IPS-20b (cell line): Measurements from ENCODE around the gene KRTDAP.
"Not testable (repeated sequence)": the region's sequence is repeated elsewhere in the genome, so short reads cannot be mapped to it uniquely, and the experiment has no call there.

Experiments used
- H3K27ac ChIP-seq: one replicate; pipeline ENCODE4 v1.5.1; 2013; ENCODE audit warnings: low read length
- H3K27me3 ChIP-seq: 2 replicates; pipeline ENCODE4 v1.6.1; 2013; ENCODE audit warnings: mild to moderate bottlenecking, low read length, inconsistent platforms; ENCODE audit not compliant: insufficient read depth
- H3K36me3 ChIP-seq: 2 replicates; pipeline ENCODE4 v1.6.1; 2013; ENCODE audit warnings: low read depth, mild to moderate bottlenecking, inconsistent platforms, low read length, moderate library complexity; ENCODE audit not compliant: insufficient read depth
- H3K4me1 ChIP-seq: 2 replicates; pipeline ENCODE4 v1.6.1; 2013; ENCODE audit warnings: mild to moderate bottlenecking, control low read depth, inconsistent platforms, low read length, moderate library complexity; ENCODE audit not compliant: insufficient read depth
- H3K4me3 ChIP-seq: 2 replicates; pipeline ENCODE4 v1.5.1; 2013; ENCODE audit warnings: mild to moderate bottlenecking, low read length, inconsistent platforms
- H3K9ac ChIP-seq: 2 replicates; pipeline ENCODE4 v1.6.1; 2013; ENCODE audit warnings: low read depth, mild to moderate bottlenecking, inconsistent platforms, low read length, moderate library complexity
- H3K9me3 ChIP-seq: 2 replicates; pipeline ENCODE4 v1.6.1; 2013; ENCODE audit warnings: mild to moderate bottlenecking, low read depth, low read length, inconsistent platforms; ENCODE audit not compliant: insufficient read depth

The KRTDAP gene

DNA sequence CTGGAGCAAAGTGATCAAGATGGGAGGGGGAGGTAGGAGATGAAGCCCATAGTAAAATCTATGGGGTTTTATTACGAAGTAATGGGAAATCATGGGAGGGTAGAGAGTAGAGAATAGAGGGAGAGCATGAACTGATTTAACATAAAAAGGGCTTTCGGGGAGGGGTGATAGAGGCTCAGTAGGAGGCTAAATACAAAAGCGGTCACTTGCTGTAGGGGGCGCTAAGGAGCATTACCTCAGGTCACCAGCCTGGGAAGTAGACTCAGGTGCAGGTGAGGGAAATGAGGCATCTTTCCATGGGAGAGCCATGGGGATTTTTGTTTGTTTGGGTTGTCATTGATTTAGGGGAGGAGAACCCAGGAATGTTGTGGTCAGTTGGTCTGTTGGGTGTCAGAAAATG lies 14.1 kb downstream of the KRTDAP start:
- no peak overlapping the region for H3K4me3 ChIP-seq
- no peak overlapping the region for H3K27ac ChIP-seq
- no peaks in the 10 kb centered on the region for H3K9me3 ChIP-seq
- H3K27me3 ChIP-seq = no peaks in the 10 kb centered on the region
- no peak overlapping the region for H3K9ac ChIP-seq
- no peaks in the 10 kb centered on the region for H3K4me1 ChIP-seq
- no peaks in the 10 kb centered on the region for H3K36me3 ChIP-seq

DNA sequence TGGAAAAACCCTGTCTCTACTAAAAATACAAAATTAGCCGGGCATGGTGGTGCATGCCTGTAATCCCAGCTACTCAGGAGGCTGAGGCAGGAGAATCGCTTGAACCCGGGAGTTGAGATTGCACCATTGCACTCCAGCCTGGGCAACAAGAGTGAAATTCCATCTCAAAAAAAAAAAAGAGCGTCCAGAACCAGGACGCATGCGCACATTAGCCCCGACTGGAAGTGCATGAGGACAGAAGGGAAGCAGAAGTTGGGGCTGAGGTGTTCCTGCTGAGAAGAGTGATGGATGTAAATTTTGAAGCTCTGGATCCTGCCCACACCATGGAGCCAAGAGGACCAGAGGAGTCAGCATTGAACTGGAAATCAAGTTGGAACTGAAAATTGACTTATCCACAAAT lies 15.7 kb downstream of the KRTDAP start:
- H3K4me3 ChIP-seq, H3K36me3 ChIP-seq, H3K27me3 ChIP-seq, H3K4me1 ChIP-seq, H3K27ac ChIP-seq, H3K9ac ChIP-seq, H3K9me3 ChIP-seq: not testable (repeated sequence)

DNA sequence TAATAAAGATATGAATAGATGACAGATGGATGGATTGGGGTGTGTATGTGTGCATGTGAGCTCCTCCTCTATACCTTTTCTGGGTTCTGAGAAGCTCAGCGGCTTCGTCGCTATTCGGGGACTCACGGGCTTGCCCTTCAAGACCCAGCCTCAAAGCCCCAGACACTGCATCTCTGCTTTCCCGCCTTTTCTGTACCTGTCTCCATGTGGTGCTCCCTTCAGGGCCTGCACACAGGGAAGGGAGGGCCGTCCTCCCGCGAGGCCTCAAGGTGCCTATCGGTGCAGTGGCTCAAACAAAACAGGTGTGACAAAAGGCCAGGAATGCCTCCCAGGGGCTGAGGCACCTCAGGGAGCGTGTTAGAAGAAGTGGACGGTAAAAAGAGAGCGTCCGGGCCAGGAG lies 16.2 kb downstream of the KRTDAP start:
- no peaks in the 10 kb centered on the region for H3K36me3 ChIP-seq
- H3K9me3 ChIP-seq = no peaks in the 10 kb centered on the region
- no peak overlapping the region for H3K27ac ChIP-seq
- H3K4me3 ChIP-seq = no peak overlapping the region
- peaks cover 3% of the 10 kb centered on the region for H3K4me1 ChIP-seq
- H3K27me3 ChIP-seq = no peaks in the 10 kb centered on the region
- H3K9ac ChIP-seq = no peak overlapping the region

DNA sequence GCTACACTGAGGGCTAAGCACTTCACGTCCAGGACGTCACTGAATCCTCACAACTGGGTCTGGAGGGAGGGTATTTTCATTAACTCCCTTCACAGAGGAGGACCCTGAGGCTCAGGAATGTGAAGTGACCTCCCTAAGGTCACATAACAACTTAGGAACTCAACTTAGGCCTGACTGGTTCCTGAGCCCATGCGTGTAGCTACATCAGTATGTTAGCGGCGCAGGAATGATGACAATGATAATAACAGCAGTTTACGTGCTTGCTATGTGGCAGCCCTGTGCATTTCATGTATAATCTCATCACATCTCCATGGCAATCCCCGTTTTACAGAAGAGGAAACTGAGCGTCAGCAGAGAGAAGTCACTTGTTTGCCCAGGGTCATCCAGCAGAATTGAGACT lies 18.3 kb downstream of the KRTDAP start:
- H3K27me3 ChIP-seq = no peaks in the 10 kb centered on the region

DNA sequence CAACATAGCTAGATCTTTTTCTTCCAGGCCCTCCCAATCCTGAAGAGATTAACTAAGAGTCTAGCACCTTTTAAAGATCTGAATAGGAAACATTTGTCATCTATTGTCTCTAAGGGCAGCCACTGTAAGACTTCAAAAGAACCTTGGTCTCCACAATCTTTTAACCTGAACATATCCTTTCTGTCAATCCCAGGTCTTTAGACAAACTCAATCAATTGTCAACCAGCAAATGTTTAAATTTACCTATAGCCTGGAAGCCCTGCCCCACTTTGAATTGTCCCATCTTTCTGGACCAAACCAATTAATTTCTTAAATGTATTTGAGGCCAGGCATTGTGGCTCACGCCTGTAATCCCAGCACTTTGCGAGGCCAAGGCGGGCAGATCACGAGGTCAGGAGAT lies 19.2 kb downstream of the KRTDAP start:
- H3K27ac ChIP-seq, H3K4me1 ChIP-seq, H3K36me3 ChIP-seq, H3K4me3 ChIP-seq, H3K9ac ChIP-seq, H3K9me3 ChIP-seq, H3K27me3 ChIP-seq: not testable (repeated sequence)

More for the DNA sequence above, 18.3 kb downstream of the KRTDAP start:
- H3K9me3 ChIP-seq = no peaks in the 10 kb centered on the region
- no peak overlapping the region for H3K27ac ChIP-seq
- peaks cover 3% of the 10 kb centered on the region for H3K4me1 ChIP-seq
- H3K36me3 ChIP-seq = no peaks in the 10 kb centered on the region
- H3K9ac ChIP-seq = no peak overlapping the region
- no peak overlapping the region for H3K4me3 ChIP-seq

DNA sequence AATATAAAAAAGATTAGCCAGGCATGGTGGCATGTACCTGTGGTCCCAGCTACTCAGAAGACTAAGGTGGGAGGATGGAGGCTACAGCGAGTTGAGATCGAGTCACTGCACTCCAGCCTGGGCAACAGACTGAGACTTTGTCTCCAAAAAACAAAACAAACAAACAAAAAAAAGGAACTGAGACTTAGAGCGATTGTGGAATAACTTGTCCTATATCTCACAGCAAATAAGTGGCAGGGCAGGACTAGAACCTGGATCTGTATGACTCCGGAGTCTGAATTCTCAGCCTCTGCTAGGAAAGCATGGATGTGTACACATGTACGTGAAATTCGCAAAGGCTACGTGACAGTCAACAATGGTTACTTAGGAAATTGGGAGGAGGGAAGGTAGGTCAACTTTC lies 20.1 kb downstream of the KRTDAP start:
- H3K36me3 ChIP-seq = no peaks in the 10 kb centered on the region

DNA sequence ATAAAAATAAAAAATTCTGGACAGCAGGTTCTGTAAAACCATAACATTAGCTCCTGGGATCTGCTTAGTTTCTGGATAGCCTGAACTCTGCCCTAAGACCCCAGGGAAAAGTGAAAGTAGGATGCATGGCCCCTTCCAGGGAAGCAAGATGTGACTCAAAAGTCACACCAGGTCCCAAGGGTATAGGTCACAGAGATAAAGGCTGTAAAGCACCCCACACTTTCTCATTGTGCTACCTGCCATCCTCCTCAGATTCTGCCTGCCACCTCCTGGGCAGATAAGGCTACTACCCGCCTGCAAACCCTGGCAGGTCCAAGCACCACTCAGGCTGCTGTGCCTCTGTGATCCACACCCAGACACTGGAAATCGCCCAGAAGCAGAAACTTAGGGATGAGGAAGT lies 21.6 kb downstream of the KRTDAP start:
- no peak overlapping the region for H3K9ac ChIP-seq
- H3K9me3 ChIP-seq = no peaks in the 10 kb centered on the region
- H3K27ac ChIP-seq = no peak overlapping the region
- peaks cover 3% of the 10 kb centered on the region for H3K4me1 ChIP-seq
- no peaks in the 10 kb centered on the region for H3K27me3 ChIP-seq
- no peak overlapping the region for H3K4me3 ChIP-seq
- H3K36me3 ChIP-seq = no peaks in the 10 kb centered on the region

More for the DNA sequence above, 20.1 kb downstream of the KRTDAP start:
- H3K27ac ChIP-seq = no peak overlapping the region
- H3K27me3 ChIP-seq = no peaks in the 10 kb centered on the region
- no peak overlapping the region for H3K4me3 ChIP-seq
- no peak overlapping the region for H3K9ac ChIP-seq
- H3K4me1 ChIP-seq = peaks cover 3% of the 10 kb centered on the region
- no peaks in the 10 kb centered on the region for H3K9me3 ChIP-seq

GRCh38 chr19:35466259-35466658 lies 24.0 kb downstream of the KRTDAP start:
- Histone ChIP-seq H3K9ac (no peak overlapping the region), H3K27ac (no peak overlapping the region), H3K4me1 (peaks cover 3% of the 10 kb centered on the region), H3K9me3 (no peaks in the 10 kb centered on the region), H3K36me3 (no peaks in the 10 kb centered on the region), H3K27me3 (no peaks in the 10 kb centered on the region), H3K4me3 (no peak overlapping the region)

- H3K36me3 ChIP-seq, H3K4me3 ChIP-seq, H3K9ac ChIP-seq, H3K9me3 ChIP-seq, H3K4me1 ChIP-seq, H3K27me3 ChIP-seq, H3K27ac ChIP-seq: not testable (repeated sequence)
Observed at GRCh38 chr19:35462956-35463355, 27.3 kb downstream of the KRTDAP start.

GRCh38 chr19:35462476-35462953 lies 27.7 kb downstream of the KRTDAP start:
- H3K9me3 ChIP-seq = no peaks in the 10 kb centered on the region

DNA sequence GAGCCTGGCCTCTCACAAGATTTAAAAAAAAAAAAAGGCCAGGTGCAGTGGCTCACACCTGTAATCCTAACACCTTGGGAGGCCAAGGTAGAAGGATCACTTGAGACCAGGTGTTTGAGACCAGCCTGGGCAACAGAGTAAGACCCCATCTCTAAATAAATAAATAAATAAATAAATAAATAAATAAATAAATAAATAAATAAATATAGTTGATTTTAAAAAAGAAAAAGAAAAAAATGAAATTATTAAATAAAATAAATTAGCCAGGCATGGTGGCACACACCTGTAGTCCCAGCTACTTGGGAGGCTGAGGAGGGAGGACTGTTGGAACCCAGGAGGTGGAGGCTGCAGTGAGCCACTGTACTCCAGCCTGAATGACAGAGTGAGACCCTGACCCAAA lies 28.5 kb downstream of the KRTDAP start:
- not testable (repeated sequence) for H3K36me3 ChIP-seq, H3K9me3 ChIP-seq, H3K4me3 ChIP-seq, H3K4me1 ChIP-seq, H3K9ac ChIP-seq, H3K27me3 ChIP-seq, H3K27ac ChIP-seq

More at GRCh38 chr19:35462476-35462953, 27.7 kb downstream of the KRTDAP start:
- no peaks in the 10 kb centered on the region for H3K36me3 ChIP-seq
- no peaks in the 10 kb centered on the region for H3K27me3 ChIP-seq
- H3K4me3 ChIP-seq = no peak overlapping the region
- no peak overlapping the region for H3K9ac ChIP-seq
- no peak overlapping the region for H3K27ac ChIP-seq
- H3K4me1 ChIP-seq = no peaks in the 10 kb centered on the region

- no peak overlapping the region for H3K9ac ChIP-seq
- H3K27me3 ChIP-seq = no peaks in the 10 kb centered on the region
- no peaks in the 10 kb centered on the region for H3K9me3 ChIP-seq
- no peak overlapping the region for H3K4me3 ChIP-seq
- no peaks in the 10 kb centered on the region for H3K4me1 ChIP-seq
- no peaks in the 10 kb centered on the region for H3K36me3 ChIP-seq
- H3K27ac ChIP-seq = no peak overlapping the region
Observed at GRCh38 chr19:35461060-35461459, 29.2 kb downstream of the KRTDAP start.

- H3K27ac ChIP-seq = no peak overlapping the region
- H3K4me3 ChIP-seq = no peak overlapping the region
- no peaks in the 10 kb centered on the region for H3K4me1 ChIP-seq
- no peaks in the 10 kb centered on the region for H3K27me3 ChIP-seq
- H3K36me3 ChIP-seq = no peaks in the 10 kb centered on the region
- H3K9me3 ChIP-seq = no peaks in the 10 kb centered on the region
- no peak overlapping the region for H3K9ac ChIP-seq
Observed at GRCh38 chr19:35460608-35461007, 29.7 kb downstream of the KRTDAP start.
